K562 (cell line): ENCODE measurements around the gene ACAD10. TPM values are rescaled to one million over a fixed set of nuclear protein-coding genes. Genes with fewer than 3 reads are reported as not detected.

Source experiments
- ATAC-seq: fragments of 200-7000 bp; cut with Tn5 transposase; 3 replicates; pipeline ENCODE4 v1.9.1; 2020; ENCODE audit warnings: moderate library complexity
- BruUV-seq: library from RNA; stranded (reverse); fragments of 400-500 nt; replicated peaks from 2 replicates; lab custom pipeline; 2021; lab: Mats Ljungman, UMichigan
- CTCF ChIA-PET: fragments of 300-600 bp; formaldehyde crosslinking; extraction: SDS; loops from one replicate; lab custom pipeline; 2021; ENCODE audit warnings: low intra/inter-chr PET ratio; lab: Yijun Ruan, JAX
- POLR2A ChIA-PET: fragments of 300-600, 350-650 bp; sonication (Branson Sonifier 250); formaldehyde crosslinking; extraction: SDS; loops from one replicate; lab custom pipeline; 2021; ENCODE audit warnings: antibody characterized with exemption, inconsistent platforms; lab: Yijun Ruan, JAX
- DNase-seq, 4 experiments: peaks; one replicate each; pipeline versions ENCODE4 v3.0.0 to v3.0.0-alpha.2; 2011 to 2018; ENCODE audit warnings: low spot score in 3 of 4, mixed read lengths in 3 of 4; ENCODE audit errors: extremely low read depth in 1 of 4
- FAIRE-seq: peaks from 2 replicates; lab custom pipeline; 2011; peaks lifted over from hg19 to GRCh38; lab: Jason Lieb, UNC
- H2AFZ ChIP-seq: 2 replicates; pipeline ENCODE4 v1.6.0; 2011; ENCODE audit warnings: low read depth, low read length, control low read depth, inconsistent platforms
- H3K27ac ChIP-seq: fragments of 200-600 bp; 3 replicates; pipeline ENCODE4 v1.8.0; 2011; ENCODE audit warnings: low read depth, mild to moderate bottlenecking, control low read depth, inconsistent platforms, low read length, moderate library complexity, mixed read lengths; ENCODE audit errors: extremely low read depth
- H3K27me3 ChIP-seq, 2 experiments: fragments of 300-600 bp in 1 of 2; 2 replicates in 1 of 2; 3 replicates in 1 of 2; pipeline versions ENCODE4 v1.6.0 to v1.8.0; 2011; ENCODE audit warnings: inconsistent platforms in 2 of 2, low read length in 2 of 2, mild to moderate bottlenecking in 1 of 2, mixed read lengths in 1 of 2, moderate library complexity in 1 of 2; ENCODE audit not compliant: control insufficient read depth in 2 of 2, insufficient read depth in 2 of 2
- H3K36me3 ChIP-seq: fragments of 300-600 bp; 3 replicates; pipeline ENCODE4 v1.8.0; 2011; ENCODE audit warnings: mild to moderate bottlenecking, low read length, inconsistent platforms; ENCODE audit not compliant: control insufficient read depth, insufficient read depth
- H3K4me1 ChIP-seq, 2 experiments: fragments of 200-600 bp in 1 of 2; replicated peaks in 1 of 2; 2 replicates in 1 of 2; 3 replicates in 1 of 2; pipeline versions ENCODE4 v1.5.1 to v1.8.0; 2011; ENCODE audit warnings: inconsistent platforms in 2 of 2, low read length in 2 of 2, mild to moderate bottlenecking in 1 of 2, mixed read lengths in 1 of 2, moderate library complexity in 1 of 2; ENCODE audit not compliant: control insufficient read depth in 2 of 2, insufficient read depth in 2 of 2
- H3K4me2 ChIP-seq: 2 replicates; pipeline ENCODE4 v1.6.1; 2011; ENCODE audit warnings: low read length, control low read depth, inconsistent platforms, mixed read lengths; ENCODE audit not compliant: insufficient read depth
- H3K4me3 ChIP-seq: fragments of 200-600 bp; sonication (generic), shearing (Covaris generic); 2 replicates; pipeline ENCODE4 v1.5.1; 2016; ENCODE audit warnings: control low read depth, inconsistent platforms
- H3K79me2 ChIP-seq: fragments of 200-600 bp; 3 replicates; pipeline ENCODE4 v1.8.0; 2011; ENCODE audit warnings: low read length, inconsistent platforms; ENCODE audit not compliant: control insufficient read depth, insufficient read depth
- H3K9ac ChIP-seq, 2 experiments: 2 replicates each; pipeline versions ENCODE4 v1.6.0 to v1.6.1; 2011; ENCODE audit warnings: low read depth in 2 of 2, low read length in 2 of 2, control low read depth in 1 of 2, inconsistent platforms in 1 of 2, mild to moderate bottlenecking in 1 of 2, mixed read lengths in 1 of 2; ENCODE audit not compliant: insufficient read depth in 1 of 2
- H3K9me1 ChIP-seq: one replicate; pipeline ENCODE4 v1.6.0; 2011; ENCODE audit warnings: inconsistent platforms, mild to moderate bottlenecking, low read length, moderate library complexity; ENCODE audit not compliant: control insufficient read depth, insufficient read depth
- H3K9me3 ChIP-seq: replicated peaks from 2 replicates; pipeline ENCODE4 v1.5.1; 2011; ENCODE audit warnings: low read depth, low read length, inconsistent platforms; ENCODE audit not compliant: control insufficient read depth, insufficient read depth
- H4K20me1 ChIP-seq: replicated peaks from 2 replicates; pipeline ENCODE4 v1.6.1; 2011; ENCODE audit warnings: low read length, inconsistent platforms, mixed read lengths; ENCODE audit not compliant: control insufficient read depth, insufficient read depth
- BCL6 ChIP-seq: fragments of 250-450 bp; sonication (Bioruptor Pico); IDR thresholded peaks from 2 replicates; pipeline ENCODE4 v1.4.0; 2020
- BRD4 ChIP-seq: fragments of 200-600 bp; sonication (generic); IDR thresholded peaks from 2 replicates; pipeline ENCODE4 v1.6.1; 2017; ENCODE audit warnings: inconsistent platforms
- CREB1 ChIP-seq, 2 experiments: sonication (generic) in 1 of 2; formaldehyde crosslinking in 1 of 2; IDR thresholded peaks; 2 replicates each; pipeline versions ENCODE4 v1.6.1 to v1.8.0; 2012 to 2022; ENCODE audit warnings: inconsistent platforms in 1 of 2, mild to moderate bottlenecking in 1 of 2, missing genetic modification reagents in 1 of 2, moderate library complexity in 1 of 2
- CSDE1 ChIP-seq, 2 experiments: fragments of 450-650 bp; IDR thresholded peaks; 2 replicates each; pipeline ENCODE4 v1.6.1; 2016; ENCODE audit warnings: mild to moderate bottlenecking in 1 of 2
- ELF4 ChIP-seq: fragments of 450-650 bp; formaldehyde crosslinking; IDR thresholded peaks from 2 replicates; pipeline ENCODE4 v1.4.0; 2022; ENCODE audit warnings: missing genetic modification characterization
- FOXK1 ChIP-seq: sonication (generic); formaldehyde crosslinking; IDR thresholded peaks from 2 replicates; pipeline ENCODE4 v1.8.0; 2022; ENCODE audit warnings: missing genetic modification reagents, mild to moderate bottlenecking, borderline replicate concordance
- FOXP1 ChIP-seq: sonication (generic); formaldehyde crosslinking; IDR thresholded peaks from 2 replicates; pipeline ENCODE4 v1.8.0; 2022; ENCODE audit warnings: mild to moderate bottlenecking, missing genetic modification reagents
- GTF2F1 ChIP-seq: IDR thresholded peaks from 2 replicates; pipeline ENCODE4 v1.6.1; 2011; ENCODE audit warnings: low read depth, low read length, improper control_type of control experiment
- HBP1 ChIP-seq: fragments of 450-650 bp; formaldehyde crosslinking; IDR thresholded peaks from 2 replicates; pipeline ENCODE4 v1.4.0; 2022; ENCODE audit warnings: missing genetic modification characterization
- KDM5B ChIP-seq: fragments of 200-600 bp; sonication (generic); IDR thresholded peaks from 2 replicates; pipeline ENCODE4 v1.6.1; 2012; ENCODE audit warnings: low read depth, mild to moderate bottlenecking, moderate library complexity, low read length, control low read depth, inconsistent platforms; ENCODE audit not compliant: insufficient replicate concordance
- NCOR1 ChIP-seq: fragments of 450-650 bp; IDR thresholded peaks from 2 replicates; pipeline ENCODE4 v1.6.1; 2016; ENCODE audit warnings: mild to moderate bottlenecking, moderate library complexity
- POLR3A ChIP-seq: IDR thresholded peaks from 2 replicates; pipeline ENCODE4 v1.6.1; 2011; ENCODE audit warnings: borderline replicate concordance, mild to moderate bottlenecking, moderate library complexity; ENCODE audit not compliant: insufficient read length, insufficient read depth; ENCODE audit errors: extremely low read depth
- SMAD4 ChIP-seq: fragments of 250-450 bp; sonication (Bioruptor Pico); conservative IDR thresholded peaks from 2 replicates; pipeline ENCODE4 v1.8.0; 2021; ENCODE audit warnings: inconsistent platforms, mild to moderate bottlenecking, moderate library complexity
- TBL1XR1 ChIP-seq, 2 experiments: IDR thresholded peaks; 2 replicates each; pipeline ENCODE4 v1.6.1; 2012; ENCODE audit warnings: improper control_type of control experiment in 2 of 2, low read length in 2 of 2, mild to moderate bottlenecking in 1 of 2
- TEAD2 ChIP-seq: fragments of 450-650 bp; IDR thresholded peaks from 2 replicates; pipeline ENCODE4 v1.6.1; 2016; ENCODE audit warnings: missing genetic modification characterization, control low read depth, missing compliant biosample characterization
- THAP12 ChIP-seq: fragments of 250-450 bp; sonication (Bioruptor Pico); IDR thresholded peaks from 2 replicates; pipeline ENCODE4 v1.9.0; 2021; ENCODE audit warnings: mild to moderate bottlenecking, inconsistent platforms
- ZNF644 ChIP-seq: fragments of 200-800 bp; sonication (Bioruptor generic); IDR thresholded peaks from 2 replicates; pipeline ENCODE4 v1.6.1; 2016; ENCODE audit warnings: low read depth, missing genetic modification characterization, missing compliant biosample characterization
- ZNF695 ChIP-seq: fragments of 450-650 bp; formaldehyde crosslinking; IDR thresholded peaks from 2 replicates; pipeline ENCODE4 v1.4.0; 2020; ENCODE audit warnings: mild to moderate bottlenecking, moderate library complexity
- WGBS: fragments of 100-300 bp; shearing (Covaris generic); methylation state at CpG from one replicate; pipeline ENCODE4 v1.1.6; 2016; ENCODE audit warnings: low coverage, mixed read lengths; ENCODE audit not compliant: insufficient coverage; ENCODE audit errors: missing lambda C conversion rate; 5-methylcytosine and 5-hydroxymethylcytosine counted together
- in situ Hi-C: fragments of 300-500 bp; cut with MboI; formaldehyde crosslinking; loops from 4 replicates; pipeline ENCODE4 v1.15.0; 2018; ENCODE audit warnings: inconsistent platforms, mixed read lengths
- intact Hi-C: fragments of 100-400 bp; cut with micrococcal nuclease; formaldehyde crosslinking; loops from 2 replicates; pipeline ENCODE4 v1.14.2; 2022
- polyA plus RNA-seq, 8 experiments: library from polyadenylated mRNA; depleted of rRNA in 4 of 8; stranded (reverse) in 5 of 8; unstranded in 3 of 8; fragments of >200 nt; fragmentation: Nextera tagmentation in 2 of 8; fragmentation: Illumina TruSeq in 1 of 8; extraction: Ambion mirVana in 2 of 8; extraction: Trizol in 1 of 8; gene quantifications; 2 replicates each; pipeline versions ENCODE4 v1.2.1 to v1.2.3, GENCODE V29; 2011 to 2014; ENCODE audit warnings: inconsistent platforms in 1 of 8, missing spikeins in 1 of 8
- total RNA-seq, 7 experiments: library from RNA; depleted of rRNA in 6 of 7; stranded (reverse); fragments of >200 nt in 6 of 7; fragmentation: Illumina TruSeq in 2 of 7; extraction: Trizol in 2 of 7; gene quantifications; 2 replicates each; pipeline versions ENCODE4 v1.2.1 to v1.2.3, GENCODE V29; 2011 to 2021; ENCODE audit warnings: low replicate concordance in 1 of 7

The ACAD10 gene
- total and polyA plus RNA-seq, 9 of the 15 experiments (the other 6 are each of a cell fraction or from before 2014, with no cell fraction given), result 2.3 to 19.2 (median 12.0) TPM

GRCh38 chr12:111775205-111776193 lies 89.6 kb downstream of the ACAD10 start:
- peak overlapping the region; percentile 90 for H3K27ac ChIP-seq
- peak overlapping the region; percentile 96 for H2AFZ ChIP-seq
- H4K20me1 ChIP-seq, result no peaks in the 10 kb centered on the region
- in situ Hi-C loops, result no loop called here
- H3K27me3 ChIP-seq, result no peaks in the 10 kb centered on the region
- CTCF ChIA-PET, result no interaction called here
- WGBS, result 12% methylated on average over 14 of the region's 15 CpGs
- POLR2A ChIA-PET, result interaction anchor here (0.6 to 2.8 kb wide), 9 partner anchors 8 to 144 kb away, joined by 3 to 14 read pairs (median 4); no protein-coding TSS in a partner anchor
- H3K36me3 ChIP-seq, result no peaks in the 10 kb centered on the region
- H3K9me1 ChIP-seq, result no peaks in the 10 kb centered on the region
- no peaks in the 10 kb centered on the region for H3K79me2 ChIP-seq
- peaks cover 28 to 36% of the 10 kb centered on the region in 2 experiments for H3K4me1 ChIP-seq
- DNase-seq (peak; percentile 67 to 91 (median 73)), ATAC-seq (peak; percentile 89), FAIRE-seq (peak; percentile 92)
- H3K4me3 ChIP-seq, result peak overlapping the region; percentile 31
- intact Hi-C loops, result loop anchor here (2.0 kb wide), 1 partner anchor 65 kb away; no protein-coding TSS in a partner anchor
- H3K9ac ChIP-seq, result peak overlapping the region; percentile 64 to 85
- H3K4me2 ChIP-seq, result peak overlapping the region; percentile 89
- BruUV-seq, result no TSS peak
- H3K9me3 ChIP-seq, result no peaks in the 10 kb centered on the region; the same call in 1 of the 2 replicates
- peak; percentile 78 for TF ChIP-seq SMAD4 (CRISPR knock-in tag)
- peak; percentile 52 for TF ChIP-seq KDM5B
- TF ChIP-seq POLR3A, result no peak
- no peak for TF ChIP-seq CSDE1 (IDR thresholded peaks at IDR 0.05)
- TF ChIP-seq HBP1 (CRISPR knock-in tag), result no peak
- no peak for TF ChIP-seq FOXP1
- 0 out of 2 replicates have a peak, but pooled peaks have one; percentile 20 for TF ChIP-seq CREB1 (IDR thresholded peaks at IDR 0.05)
- no peak for TF ChIP-seq CREB1 (CRISPR knock-in tag; IDR thresholded peaks at IDR 0.05)
- 0 out of 2 replicates have a peak, but pooled peaks have one; percentile 11 for TF ChIP-seq ELF4
- TF ChIP-seq BRD4, result 0 out of 2 replicates have a peak, but pooled peaks have one; percentile 44
- no peak for TF ChIP-seq BCL6 (CRISPR knock-in tag)
- TF ChIP-seq FOXK1 (CRISPR knock-in tag), result no peak
- TF ChIP-seq NCOR1, result peak; percentile 67
- TF ChIP-seq THAP12, result 0 out of 2 replicates have a peak, but pooled peaks have one; percentile 43
- peak; percentile 81 for TF ChIP-seq ZNF644
- TF ChIP-seq GTF2F1, result no peak
- TF ChIP-seq ZNF695 (CRISPR knock-in tag), result 0 out of 2 replicates have a peak, but pooled peaks have one; percentile 38
- TF ChIP-seq TBL1XR1 (IDR thresholded peaks at IDR 0.05; ENCODE audit: low read length in 2 of 2), result no peak
- TF ChIP-seq TEAD2, result no peak
